ENCODE results near the gene DEPDC1.
"Not testable (repeated sequence)": the region's sequence is repeated elsewhere in the genome, so short reads cannot be mapped to it uniquely, and the experiment has no call there.

The DEPDC1 gene

DNA sequence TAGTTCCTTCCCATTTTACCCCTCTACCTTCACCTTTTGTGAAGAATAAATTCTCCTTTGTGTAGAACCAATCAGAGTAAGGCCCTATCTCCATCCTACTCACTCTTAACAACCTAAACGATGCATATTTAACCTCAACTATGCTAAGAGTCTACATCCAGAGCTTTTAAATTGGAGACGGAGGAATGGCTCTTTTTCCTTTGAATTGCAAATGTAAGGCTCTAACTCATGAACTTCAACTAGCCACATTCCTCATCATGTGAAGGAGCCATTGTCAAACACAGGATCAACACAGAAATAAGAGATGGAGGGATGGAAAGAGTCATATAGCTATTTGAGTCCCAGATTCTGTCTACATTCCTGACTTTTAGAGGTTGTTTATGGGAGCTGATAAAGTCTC is 18.2 kb downstream of the DEPDC1 start:
- DNase-seq (ENCODE audit: insufficient read length, low spot score), result no peak
- FAIRE-seq, result no peak

DNA sequence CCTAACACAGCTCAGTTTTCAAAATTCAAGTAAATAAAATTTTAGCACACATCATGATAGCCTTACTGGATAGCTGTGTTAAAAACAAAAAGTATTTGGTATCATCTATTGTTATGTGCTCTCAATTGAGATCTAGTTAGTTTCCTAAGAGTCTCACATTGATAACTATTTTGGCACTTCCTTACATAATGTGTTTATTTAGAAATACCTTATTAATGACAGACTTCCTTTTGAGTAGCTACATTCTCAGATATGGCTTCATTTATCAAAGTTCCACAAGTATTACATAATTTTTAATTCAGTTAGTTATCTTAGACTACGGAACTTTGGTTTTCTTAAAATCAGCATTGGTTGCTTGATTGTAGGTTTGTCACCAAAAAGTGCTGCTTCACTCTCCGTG is 20.3 kb downstream of the DEPDC1 start:
- FAIRE-seq, result peak; percentile 89
- DNase-seq (ENCODE audit: insufficient read length, low spot score), result not testable (repeated sequence)

More for the DNA sequence above, 18.2 kb downstream of the DEPDC1 start:
- TF ChIP-seq, protein P1, sequence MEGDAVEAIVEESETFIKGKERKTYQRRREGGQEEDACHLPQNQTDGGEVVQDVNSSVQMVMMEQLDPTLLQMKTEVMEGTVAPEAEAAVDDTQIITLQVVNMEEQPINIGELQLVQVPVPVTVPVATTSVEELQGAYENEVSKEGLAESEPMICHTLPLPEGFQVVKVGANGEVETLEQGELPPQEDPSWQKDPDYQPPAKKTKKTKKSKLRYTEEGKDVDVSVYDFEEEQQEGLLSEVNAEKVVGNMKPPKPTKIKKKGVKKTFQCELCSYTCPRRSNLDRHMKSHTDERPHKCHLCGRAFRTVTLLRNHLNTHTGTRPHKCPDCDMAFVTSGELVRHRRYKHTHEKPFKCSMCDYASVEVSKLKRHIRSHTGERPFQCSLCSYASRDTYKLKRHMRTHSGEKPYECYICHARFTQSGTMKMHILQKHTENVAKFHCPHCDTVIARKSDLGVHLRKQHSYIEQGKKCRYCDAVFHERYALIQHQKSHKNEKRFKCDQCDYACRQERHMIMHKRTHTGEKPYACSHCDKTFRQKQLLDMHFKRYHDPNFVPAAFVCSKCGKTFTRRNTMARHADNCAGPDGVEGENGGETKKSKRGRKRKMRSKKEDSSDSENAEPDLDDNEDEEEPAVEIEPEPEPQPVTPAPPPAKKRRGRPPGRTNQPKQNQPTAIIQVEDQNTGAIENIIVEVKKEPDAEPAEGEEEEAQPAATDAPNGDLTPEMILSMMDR (IDR thresholded peaks at IDR 0.05; ENCODE audit: insufficient read depth, missing control alignments), result no peak

DNA sequence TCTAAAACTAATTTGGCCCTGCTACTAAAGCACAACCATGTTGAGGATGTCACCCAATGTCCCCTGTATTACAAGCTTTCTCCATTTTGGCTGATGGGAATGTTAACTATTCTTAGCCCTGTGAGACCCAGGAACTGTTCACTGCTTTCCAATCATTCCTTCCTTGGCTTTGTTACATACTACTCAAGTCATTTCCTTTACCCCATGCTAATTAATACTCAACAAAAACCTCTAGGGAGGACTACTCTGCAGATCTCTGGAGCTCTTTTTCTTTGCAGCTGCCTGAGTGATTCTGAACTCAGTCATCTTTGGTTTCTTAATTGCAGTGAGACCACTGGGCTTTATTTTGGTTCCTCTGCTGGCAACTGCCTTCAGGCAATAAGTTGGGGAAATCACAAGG is 23.8 kb downstream of the DEPDC1 start:
- FAIRE-seq (no peak), DNase-seq (ENCODE audit: insufficient read length, low spot score) (no peak)
- TF ChIP-seq, protein P1 (IDR thresholded peaks at IDR 0.05; ENCODE audit: insufficient read depth, missing control alignments), result no peak

DNA sequence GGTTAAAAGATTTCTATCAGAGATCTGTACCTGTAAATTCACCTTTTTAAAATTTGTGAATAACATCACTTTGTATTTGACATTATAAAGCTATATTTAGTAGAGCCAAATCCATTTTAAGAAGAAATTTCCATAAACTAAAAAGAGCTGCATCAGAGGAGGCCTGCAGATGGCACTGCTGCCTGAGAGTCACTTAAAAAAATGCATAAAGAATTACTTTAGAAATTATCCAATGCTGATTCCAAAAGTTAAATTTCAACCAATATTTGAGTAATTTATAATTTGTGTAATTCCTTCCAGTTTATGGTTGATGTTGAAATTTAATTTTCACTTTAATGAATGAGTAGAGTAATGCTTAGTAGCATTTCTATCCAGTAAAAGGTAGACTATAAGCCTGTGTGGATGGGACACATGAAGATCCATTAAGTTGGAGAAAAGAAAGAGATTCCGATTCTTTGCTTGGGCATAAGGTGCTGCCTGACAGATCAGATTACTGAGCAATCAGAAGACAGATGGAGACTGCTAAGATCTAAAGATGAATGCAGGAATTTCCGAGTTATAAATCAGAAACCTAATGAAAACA is 26.4 kb downstream of the DEPDC1 start:
- DNase-seq (ENCODE audit: insufficient read length, low spot score) (no peak), FAIRE-seq (no peak)
- TF ChIP-seq, protein P1 (IDR thresholded peaks at IDR 0.05; ENCODE audit: insufficient read depth, missing control alignments), result peak; percentile 56

DNA sequence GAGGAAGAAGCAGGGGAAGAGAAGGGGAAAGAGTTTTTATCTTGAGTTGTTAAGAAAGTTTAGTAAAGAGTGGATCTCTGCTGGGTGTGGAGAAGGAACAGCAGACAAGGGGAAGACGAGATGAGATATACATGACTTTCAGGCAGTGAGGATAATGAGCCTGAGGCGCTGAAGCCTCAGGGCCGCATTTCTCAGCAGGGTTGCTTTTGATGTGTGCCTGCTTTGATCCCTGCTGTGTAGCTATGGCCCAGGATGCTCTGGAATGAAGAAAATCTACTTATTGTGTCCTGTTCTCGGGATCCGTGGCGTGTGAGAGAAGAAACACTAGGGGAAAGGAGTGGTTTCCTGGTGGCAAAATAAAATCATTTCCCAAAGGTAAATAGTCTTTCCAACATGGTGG is 32.0 kb downstream of the DEPDC1 start:
- no peak for FAIRE-seq
- TF ChIP-seq, protein P1 (IDR thresholded peaks at IDR 0.05; ENCODE audit: insufficient read depth, missing control alignments), result no peak
- no peak for DNase-seq (ENCODE audit: insufficient read length, low spot score)

DNA sequence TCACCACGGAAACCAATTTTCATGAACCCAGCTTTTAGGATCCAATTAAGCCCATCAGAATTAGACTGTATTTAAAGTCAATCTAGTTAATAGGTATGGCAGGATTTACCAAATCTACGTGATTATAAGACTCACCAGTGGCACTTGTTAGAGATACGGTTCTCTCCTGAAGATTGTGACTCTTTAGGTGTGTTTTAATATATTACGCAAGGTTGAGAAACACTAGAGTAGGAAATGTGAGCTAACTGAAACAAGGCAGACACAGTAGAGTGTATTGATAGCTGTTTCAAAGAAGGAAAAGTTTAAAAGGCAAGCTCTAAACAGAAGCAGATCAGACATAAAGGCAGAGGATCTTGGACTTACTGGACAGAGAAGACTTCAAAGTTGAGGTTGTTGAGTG is 35.9 kb downstream of the DEPDC1 start:
- DNase-seq (ENCODE audit: insufficient read length, low spot score), result no peak
- no peak for FAIRE-seq
- TF ChIP-seq, protein P1 (IDR thresholded peaks at IDR 0.05; ENCODE audit: insufficient read depth, missing control alignments), result no peak

DNA sequence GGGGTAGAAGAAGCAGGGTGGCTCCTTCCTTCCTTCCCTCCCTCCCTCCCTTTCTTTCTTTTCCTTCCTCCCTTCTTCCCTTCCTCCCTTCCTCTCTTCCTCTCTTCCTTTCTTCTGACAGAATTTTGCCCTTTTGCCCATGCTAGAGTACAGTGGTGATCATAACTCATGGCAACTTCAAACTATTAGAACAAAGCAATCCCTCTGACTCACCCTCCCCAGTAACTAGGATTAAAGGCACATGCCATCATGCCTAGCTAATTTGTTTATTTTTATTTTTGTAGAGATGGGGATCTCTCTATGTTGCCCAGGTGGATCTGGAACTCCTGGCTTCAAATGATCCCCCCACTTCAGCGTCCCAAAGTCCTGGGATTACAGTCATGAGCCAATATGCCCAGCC is 37.1 kb downstream of the DEPDC1 start:
- no peak for FAIRE-seq
- DNase-seq (ENCODE audit: insufficient read length, low spot score), result no peak
- TF ChIP-seq, protein P1 (IDR thresholded peaks at IDR 0.05; ENCODE audit: insufficient read depth, missing control alignments), result no peak

DNA sequence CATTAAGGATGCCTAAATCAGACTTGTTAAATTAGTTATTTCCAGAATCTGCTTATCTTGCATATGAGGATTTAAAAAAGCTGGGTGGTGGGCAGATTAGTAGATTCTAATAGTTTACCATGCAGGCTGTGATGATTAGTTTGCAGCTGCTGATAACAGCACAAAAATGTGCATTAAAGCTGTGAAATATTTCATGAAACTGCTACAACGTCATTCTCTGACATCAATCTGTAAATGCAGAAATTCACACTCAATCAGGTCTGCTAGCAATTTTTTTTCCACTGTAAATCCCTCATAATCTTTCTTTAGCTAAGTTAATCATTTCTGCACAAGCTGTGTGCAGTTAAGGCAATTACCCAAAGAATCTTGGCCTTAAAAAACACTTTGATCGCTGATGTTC is 37.8 kb downstream of the DEPDC1 start:
- no peak for DNase-seq (ENCODE audit: insufficient read length, low spot score)
- FAIRE-seq, result peak; percentile 91
- TF ChIP-seq, protein P1 (IDR thresholded peaks at IDR 0.05; ENCODE audit: insufficient read depth, missing control alignments), result no peak

Measured in D721Med (cell line).